Fibroblast of upper back skin (primary cell): ENCODE measurements around the gene ST7.
A peak's percentile ranks its signal among the peaks of the same experiment; 100 is the strongest.

Experiments
- DNase-seq: peaks from one replicate; pipeline ENCODE4 v3.0.0-alpha.2; 2013

The ST7 gene

DNA sequence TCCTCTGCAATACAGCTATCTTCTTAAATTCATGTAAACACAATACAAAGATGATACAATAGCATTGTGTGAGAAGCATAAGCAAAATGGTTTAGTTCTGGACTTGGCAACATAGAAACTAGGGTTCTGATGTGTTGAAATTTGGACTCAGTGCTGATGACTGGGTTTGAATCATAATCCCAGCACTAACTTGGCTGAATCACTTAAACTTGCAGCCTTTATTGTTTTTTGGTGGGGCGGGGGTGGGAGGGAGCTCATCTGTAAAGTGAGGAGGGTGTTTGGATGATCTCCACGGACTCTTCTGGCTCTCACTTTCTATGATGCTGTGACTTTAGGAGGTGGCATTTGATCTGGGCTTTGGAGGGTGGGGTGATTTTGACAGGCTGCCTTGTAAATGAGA, 211.3 kb downstream of the ST7 start:
- peak; percentile 63 for DNase-seq

DNA sequence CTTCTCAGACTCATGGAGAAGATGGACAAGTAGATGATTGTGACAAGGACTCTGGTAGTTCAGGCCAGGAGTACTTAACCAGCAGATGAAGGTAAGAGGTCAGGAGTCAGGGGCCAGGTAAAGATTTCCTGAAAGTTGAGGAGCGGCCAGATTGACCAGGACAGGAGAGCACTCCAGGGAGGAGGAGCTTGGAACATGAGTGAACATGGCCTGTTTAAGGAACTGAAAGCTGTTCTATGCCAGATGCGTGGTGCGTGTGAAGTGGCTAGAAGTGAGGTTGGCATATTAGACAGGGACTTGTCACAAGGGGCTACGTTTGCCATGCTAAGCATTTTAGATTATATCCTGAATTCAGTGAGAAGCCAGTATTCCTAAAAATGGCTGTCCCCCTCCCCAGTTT, 212.4 kb downstream of the ST7 start:
- DNase-seq, result no peak

DNA sequence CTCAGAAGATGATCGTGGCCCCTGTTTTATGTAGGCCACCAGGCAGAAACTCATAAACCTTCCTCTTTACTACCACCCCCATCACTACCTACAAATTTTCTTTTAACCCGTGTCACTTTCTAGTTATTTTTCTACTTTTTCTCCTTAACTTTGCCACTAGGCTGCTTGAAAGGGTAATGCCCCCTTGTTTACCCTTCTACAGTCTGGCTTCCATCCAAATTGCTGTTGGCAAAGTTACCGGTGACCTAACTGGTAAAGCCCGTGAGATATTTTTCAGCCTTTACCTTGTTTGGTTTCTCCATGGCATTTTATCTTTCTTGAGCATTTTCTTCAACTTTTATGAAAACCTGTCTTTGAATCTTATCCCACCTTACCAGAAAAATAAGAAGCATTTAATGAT, 216.6 kb downstream of the ST7 start:
- DNase-seq, result no peak

DNA sequence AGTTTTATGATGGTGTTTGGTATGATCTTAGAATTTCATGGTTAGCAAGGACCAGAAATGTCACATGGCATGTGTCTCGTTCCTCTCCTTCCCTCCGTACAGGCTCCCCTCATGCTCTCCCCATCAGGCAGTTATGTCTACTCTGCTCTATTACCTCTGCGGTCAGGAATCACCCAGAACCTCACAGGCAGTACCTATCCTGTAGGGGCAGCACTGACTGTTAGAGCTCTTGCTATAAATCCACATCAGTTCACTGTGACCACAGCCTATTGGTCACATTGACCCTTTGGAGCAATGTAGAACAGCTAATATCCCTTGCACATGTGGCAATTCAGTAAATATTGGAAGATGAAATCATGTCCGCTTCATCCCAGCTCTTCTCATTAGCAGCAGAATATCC, 217.8 kb downstream of the ST7 start:
- no peak for DNase-seq

DNA sequence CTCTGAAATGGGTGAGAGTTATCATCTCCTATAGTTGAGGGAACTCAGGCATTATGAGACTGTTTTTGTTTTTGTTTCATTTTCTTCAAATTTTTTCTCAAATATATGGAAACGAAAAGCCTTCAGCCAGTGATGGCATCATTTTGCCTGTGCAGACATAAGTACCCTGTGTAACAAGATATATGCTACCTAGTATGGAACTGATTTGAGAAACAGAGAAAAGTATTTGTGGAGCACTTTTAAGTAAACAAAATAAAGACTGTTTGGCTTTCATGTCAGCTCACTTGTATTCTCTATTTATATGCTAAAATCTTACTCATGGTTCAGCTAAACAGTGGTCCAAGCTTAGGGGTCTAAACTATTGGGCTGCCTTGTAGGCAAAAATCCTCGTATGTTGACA, 219.0 kb downstream of the ST7 start:
- DNase-seq, result no peak

DNA sequence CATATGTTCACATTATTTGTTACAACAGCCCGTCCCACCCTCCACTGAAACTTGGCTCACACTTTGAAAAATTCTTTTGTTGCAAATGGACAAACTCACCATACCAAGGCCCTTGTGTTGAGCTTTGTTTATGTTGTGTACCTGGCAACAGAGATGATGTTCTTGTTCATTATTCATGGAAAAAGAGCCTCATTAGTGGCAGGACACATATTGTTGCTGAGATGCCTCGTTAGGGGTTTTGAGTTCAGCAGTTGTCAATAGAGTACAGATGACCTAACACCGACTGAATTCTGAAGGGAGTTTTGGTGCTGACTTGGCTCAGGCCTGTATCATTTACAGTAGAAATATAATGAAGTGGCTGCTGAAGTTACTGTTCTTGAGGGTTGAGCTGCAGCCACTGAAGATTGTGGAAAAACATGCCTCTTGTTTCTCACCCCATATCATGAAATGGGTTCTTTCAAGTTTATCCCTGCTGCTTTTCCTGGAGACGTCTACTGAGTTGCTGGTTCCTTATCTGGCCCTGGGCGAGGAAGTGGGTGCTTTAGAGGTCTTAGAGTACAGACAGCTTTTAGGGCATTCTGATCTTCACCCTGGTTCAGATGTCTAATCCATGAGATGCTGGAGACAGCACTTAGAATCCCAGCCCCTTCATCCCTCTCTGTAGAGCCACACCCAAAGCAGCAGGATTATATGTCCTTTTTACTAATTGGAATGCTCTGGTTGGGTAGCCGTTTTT, 219.9 kb downstream of the ST7 start:
- no peak for DNase-seq

DNA sequence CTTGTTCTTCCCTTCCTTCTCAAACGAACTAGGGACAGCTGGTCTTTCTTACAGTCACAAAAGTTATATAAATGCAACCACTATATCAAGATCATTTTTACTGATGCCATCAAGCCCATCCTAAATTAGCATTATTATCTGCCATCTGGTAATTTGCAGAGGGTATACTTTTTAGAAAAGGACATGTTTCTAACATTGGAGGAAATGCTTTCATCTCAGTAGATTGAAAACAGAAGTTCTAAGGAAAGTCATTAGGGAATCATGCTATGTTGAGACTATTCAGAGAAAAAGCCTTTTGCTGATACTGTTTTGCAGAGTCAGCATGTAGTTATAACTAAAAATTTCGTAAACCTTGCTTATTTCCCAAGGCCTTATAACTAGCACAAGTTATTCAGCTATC, 222.9 kb downstream of the ST7 start:
- no peak for DNase-seq

DNA sequence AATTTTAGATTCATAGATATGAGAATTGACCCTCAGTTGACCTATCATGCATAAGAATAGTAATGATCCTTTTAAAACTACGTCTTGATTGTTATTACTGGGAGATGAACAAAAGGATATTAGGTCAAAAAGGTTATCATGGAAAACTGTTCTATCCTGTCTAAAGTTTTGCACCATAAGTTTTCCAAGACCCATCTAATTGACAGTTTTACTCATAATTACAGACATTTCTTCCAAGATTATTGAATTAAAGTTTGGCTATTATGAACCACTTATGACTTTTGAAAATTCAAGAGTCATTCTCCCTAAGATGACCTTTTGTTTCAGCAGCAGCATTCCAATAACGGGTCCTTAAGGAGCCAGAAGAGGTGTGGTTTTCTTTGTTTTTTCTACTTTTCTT, 225.3 kb downstream of the ST7 start:
- DNase-seq, result no peak

DNA sequence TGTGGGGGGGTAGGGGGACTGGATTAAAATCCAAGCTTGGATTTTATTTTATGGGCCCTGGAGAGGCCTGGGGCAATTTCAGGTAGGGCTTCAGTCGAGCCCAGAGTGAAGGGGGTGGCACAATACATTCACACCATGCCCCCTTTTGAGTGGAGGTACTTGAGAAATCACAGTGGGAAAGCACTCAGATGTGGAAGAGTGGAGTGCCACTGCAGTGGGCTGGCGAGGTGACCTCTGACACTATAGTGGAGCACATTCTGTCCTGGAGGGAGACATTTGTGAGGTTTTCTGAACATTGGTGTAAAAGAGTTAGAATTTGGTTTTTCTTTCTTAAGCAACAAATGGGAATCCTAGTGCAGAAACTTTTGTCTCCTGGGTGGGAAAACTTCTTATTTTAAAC, 226.4 kb downstream of the ST7 start:
- DNase-seq, result no peak

DNA sequence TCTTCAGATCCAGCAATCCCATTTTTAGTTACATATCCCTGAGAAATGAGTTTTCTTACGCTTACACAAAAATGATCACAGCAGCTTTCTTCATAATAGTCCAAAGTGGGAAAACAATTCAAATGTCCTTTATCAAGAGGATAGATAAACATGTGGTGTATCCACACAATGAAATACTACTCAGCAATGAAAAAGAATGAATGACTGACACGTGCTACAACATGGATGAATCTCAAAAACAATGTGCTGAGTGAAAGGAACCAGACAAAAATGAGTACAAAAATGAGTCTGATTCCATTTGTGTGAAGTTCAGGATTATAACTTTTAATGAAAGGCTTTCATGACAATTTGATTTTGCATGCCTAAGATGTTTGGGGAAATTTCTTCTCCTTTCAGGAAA, 230.4 kb downstream of the ST7 start:
- DNase-seq, result no peak

DNA sequence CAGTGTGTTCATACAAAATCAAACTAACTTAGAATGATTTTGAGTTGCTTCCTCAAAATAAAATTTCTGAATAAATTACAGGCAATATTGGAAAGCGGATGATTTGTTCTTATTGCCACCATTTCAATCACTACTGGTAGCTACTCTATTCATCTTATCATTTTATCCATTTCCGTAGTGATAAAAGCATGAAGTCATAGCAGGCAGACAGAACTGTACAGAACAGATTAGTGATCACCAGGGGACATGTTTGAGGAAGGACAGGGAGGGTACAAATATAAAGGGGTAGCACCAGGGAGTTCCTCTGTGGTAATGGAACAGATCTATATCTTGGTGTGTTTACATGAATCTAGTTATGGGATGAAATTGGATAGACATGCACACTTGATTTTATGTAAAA, 231.1 kb downstream of the ST7 start:
- DNase-seq, result no peak

DNA sequence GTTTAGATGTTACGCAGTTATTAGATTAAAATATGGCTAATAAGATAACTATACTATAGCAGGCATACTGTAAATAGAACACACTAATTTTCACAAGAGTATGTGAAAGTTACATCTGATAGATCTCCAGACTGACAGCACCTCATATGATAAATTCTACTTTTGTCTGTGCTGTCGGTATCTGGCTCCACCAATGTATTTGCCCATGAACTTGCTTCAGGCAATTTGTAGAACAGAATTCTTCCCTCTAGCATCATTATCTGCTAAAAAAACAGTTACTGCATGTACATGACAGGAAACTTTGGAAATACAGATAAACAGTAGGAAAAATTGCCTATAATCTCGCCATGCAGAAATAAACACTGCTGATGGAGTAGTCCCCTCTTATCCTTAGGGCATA, 231.8 kb downstream of the ST7 start:
- DNase-seq, result no peak

DNA sequence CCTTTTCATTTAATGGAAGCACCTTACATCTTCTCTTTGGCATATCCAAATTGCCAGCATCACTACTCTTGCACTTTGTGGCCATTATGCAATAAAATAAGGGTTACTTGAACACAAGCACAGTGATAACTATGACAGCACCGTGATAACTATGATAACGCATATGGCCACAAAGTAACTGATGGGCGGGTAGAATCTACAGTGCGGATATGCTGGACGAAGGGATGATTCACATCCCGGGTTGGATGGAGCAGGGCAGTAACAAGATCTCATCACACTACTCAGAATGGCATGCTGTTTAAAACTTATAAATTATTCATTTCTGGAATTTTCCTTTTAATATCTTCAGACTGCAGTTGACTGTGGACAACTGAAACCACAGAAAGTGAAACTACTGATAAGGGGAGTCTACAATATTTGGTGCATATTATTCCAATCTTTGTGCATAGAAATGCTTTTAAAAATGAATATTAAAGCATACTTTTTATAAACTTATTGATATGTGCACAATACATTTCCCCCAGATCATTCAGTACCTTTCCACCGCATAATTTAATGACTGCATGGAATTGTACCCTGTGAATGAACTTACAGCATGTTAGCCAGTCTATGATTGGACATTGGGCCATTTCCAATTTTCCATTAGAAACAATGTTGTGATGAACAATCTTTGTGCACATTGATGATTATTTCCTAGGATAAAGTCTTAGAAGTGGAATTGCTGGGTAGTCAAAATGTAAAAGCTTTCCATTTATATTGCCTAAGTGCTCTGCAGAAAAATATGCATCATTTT, 233.1 kb downstream of the ST7 start:
- DNase-seq, result no peak

DNA sequence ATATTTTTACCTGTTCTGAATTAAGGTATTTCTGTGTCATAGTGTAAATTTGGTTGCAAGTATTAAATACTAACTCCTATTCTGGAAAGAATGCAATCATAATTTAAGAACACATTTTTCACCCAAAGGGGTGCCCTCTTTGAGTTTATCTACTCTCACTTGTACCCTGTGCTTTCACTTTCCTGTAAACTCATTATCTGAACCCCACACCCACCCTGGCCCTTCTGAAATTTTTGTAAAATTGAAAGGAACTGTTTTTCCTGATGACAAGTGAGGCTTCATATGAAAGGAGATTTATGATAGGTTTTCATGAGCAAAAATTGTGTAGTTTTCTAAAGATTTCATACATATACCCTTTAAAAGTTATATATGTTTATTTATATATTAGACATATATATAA, 235.1 kb downstream of the ST7 start:
- no peak for DNase-seq

DNA sequence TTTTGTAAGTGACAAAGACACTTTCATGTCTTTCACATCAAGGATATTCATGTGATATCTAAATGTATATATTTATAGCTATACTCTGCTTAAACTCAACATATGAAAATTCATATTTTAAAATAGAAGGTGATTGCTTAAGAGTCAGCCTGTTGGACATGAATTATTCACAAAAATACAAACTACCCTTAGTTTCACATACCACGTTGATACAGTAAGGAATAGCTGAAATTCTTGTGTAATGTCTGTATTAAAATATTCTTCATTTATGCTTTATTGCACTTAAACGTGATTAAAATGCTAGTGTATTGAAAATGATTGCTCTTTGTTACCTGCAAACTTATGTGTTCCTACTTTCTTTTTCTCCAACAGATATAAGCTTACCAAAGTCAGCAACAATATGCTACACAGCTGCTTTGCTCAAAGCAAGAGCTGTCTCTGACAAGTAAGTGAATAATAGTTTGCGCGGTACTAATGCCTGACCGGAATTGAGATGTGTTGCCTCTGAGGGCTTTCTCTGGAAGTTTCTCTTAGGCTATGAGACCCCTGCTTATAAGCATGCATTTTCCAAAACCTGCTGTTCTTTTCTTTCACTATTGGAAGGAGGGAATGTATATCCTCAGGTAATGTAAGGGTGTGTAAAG, 235.8 kb downstream of the ST7 start:
- peak; percentile 41 for DNase-seq

DNA sequence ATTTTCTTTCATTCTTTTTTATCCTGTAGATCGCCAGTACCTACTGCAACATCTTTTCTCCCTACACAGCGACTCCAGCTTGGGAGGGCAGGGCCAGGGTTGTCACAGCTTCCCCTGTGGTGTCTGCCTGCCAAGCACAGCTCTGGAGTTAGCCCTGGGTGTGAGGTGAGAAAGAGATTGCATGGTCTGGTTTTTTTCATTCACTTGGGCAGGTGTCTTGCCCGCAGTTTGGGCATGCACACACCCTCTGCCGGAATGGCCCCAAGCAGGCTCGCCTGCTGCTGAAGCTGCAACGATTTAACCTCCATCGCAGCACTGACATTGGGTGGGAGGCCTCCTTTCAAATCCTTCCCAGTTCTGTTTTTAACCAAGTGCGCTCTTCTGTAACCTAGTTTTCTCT, 236.8 kb downstream of the ST7 start:
- DNase-seq, result no peak

DNA sequence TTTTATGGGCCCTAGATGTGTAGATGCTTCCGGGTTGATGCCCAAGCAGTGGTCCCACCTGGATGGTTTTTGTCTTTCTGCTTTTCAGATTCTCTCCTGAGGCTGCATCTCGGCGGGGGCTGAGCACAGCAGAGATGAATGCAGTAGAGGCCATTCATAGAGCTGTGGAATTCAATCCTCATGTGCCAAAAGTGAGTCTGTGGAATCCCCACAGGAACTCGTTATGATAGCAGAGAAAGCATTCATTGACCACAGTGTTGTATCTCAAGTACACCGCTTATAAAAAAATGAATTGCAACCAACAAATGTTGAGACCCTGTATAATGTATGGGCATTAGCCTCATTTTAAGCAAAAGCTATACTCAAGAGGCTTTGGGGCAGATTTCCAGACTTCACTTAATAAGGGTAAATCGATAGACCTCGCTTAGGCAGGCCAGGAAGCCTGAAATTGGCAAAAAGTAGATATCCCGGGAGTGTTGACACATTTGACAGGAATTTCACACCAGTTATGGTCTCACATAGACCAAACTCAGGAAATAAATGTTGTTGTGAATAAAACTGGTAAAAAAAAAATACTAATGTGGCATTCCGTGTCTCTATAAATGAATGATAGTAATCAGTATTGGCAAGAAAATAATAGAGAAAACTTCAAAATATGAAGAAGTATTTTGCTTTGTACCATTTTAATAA, 237.6 kb downstream of the ST7 start:
- DNase-seq, result no peak

DNA sequence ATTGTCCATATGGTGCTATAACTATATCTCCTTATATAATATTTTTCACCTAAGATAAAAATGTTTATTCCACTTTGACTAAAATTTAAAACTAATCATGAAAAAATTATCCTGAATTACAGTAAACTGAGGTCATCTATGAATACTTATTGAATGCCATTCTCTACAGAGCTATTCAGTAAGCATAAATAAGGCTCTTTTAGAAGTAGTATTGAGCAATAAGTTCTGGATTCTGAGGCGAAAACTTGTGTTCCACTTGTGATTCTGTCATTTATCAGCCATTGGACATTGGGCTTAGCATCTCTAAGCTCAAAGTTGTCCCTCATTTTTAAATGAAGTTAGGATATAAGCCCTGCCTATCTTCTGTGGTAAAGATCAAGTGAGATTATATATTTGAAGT, 238.8 kb downstream of the ST7 start:
- no peak for DNase-seq

DNA sequence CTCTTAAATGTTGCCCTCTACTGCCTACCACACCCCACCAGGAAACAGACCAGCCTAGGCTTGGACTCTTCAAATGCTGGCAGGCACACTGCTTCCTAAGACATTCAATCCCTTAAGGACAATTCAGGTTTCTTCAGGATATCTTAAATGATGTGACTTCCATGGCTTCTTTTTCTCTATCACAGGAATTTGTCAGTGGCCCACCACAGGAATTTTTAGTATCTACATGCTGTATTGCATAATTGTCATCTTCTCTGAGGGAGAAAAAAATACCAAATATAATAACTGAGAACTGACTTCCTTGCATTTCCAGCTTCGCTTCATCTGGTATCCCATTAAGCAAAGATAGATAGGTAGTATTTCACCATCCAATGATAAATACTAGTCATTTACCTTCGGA, 240.3 kb downstream of the ST7 start:
- peak; percentile 64 for DNase-seq

DNA sequence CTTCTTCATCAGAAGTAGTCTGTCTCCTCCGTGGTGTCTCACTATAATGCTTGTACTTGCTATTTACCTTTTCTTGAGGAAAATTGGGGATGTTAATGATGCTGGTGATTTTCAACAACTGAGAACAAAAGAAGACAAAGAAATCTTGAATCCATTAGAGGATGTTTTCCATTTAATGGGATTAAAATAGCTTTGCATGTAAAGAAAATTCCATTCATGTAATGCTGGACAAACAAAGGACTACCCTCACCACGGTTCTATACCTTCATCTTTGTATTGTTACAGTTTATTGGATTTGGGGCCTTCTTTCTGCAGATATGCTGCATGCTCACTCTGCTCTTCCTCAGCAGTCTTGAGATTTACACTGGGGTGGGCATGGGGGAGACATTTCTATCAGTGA, 241.1 kb downstream of the ST7 start:
- DNase-seq, result no peak

DNA sequence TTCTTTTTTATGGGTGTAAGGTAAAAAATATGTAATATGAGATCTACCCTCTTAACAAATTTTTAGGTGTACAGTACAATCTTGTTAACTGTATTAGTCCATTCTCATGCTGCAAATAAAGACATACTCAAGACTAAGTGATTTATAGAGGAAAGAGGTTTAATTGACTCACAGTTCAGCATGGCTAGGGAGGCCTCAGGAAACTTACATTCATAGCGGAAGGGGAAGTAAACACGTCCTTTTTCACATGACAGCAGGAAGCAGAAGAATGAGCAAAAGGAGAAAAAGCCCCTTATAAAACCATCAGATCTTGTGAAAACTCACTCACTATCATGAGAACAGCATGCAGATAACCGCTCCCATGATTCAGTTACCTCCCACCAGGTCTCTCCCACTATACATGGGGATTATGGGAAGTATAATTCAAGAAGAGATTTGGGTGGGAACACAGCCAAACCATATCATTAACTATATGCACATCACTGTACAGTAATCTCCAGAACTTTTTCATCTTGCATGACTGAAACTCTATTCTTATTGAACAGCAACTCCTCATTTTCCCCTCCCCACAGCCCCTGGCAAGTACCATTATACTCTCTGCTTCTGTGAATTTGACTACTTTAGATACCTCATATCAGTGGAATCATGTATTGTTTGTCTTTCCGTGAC, 242.2 kb downstream of the ST7 start:
- DNase-seq, result peak; percentile 73

DNA sequence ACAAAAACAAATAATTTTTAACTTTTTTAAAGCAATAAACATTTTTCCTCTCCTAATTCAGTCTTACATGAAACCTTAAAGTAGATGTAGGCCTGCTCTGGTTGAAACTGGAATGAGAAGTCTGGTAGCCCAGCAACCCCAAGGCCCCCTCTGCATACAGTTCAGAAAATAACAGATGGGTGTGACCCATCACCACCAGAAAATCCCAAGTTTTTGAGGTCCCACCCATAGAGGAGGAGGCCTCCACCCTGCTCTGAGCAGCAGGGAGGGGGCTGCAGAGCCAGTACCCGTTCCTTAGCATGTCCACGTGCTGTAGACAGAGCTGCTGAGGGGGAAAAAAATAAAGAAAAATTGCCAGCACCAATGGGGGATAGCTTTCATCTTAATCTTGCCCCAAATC, 246.8 kb downstream of the ST7 start:
- DNase-seq, result no peak
